Suprapubic skin (tissue), 3 donors: ENCODE results near the gene SLC49A4.

Experiments
- POLR2A ChIP-seq, 2 donors: fragments of 450-650 bp; IDR thresholded peaks; one replicate each; pipeline ENCODE4 v1.6.1; 2017; ENCODE audit warnings: antibody characterized with exemption in 2 of 2, mild to moderate bottlenecking in 2 of 2, moderate library complexity in 2 of 2
- TF ChIP-seq, protein P1 (sequence below), 2 donors: fragments of 200-600 bp in 1 of 2; fragments of 450-650 bp in 1 of 2; sonication (generic) in 1 of 2; IDR thresholded peaks; one replicate each; pipeline ENCODE4 v1.5.1; 2016 to 2019; ENCODE audit warnings: antibody characterized with exemption in 2 of 2, mild to moderate bottlenecking in 1 of 2, moderate library complexity in 1 of 2

DNA sequence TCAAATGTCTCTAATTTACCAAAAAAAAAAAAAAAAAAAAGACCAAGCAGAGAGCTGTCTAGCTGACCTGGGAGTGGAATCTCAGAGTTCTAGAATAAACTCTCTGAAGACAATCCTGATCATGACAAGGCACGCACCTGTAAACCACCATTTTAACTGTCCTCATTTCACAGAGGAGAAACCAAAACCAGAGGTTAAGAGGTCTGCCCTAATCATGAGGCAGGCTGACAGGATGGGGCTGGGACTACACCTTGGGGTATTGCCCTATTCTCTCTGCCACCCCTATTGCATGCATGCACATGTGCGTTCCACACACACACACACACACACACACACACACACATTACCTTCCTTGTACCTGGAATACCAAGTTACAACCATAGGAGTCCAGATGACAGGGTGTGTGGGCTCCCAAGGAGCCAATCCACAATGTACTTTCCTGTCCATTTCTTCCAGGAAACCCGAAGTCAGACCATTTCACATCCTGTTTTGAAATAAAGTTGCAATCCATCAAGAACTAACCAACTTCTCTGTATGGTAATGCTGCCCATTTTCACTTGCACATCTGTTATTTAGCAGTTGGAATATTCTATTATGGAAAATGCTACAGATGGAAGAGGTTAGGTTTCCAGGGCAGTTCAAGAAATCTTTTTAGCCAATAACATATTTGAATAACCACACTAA lies 35.9 kb upstream of the SLC49A4 start:
- TF ChIP-seq, protein P1, sequence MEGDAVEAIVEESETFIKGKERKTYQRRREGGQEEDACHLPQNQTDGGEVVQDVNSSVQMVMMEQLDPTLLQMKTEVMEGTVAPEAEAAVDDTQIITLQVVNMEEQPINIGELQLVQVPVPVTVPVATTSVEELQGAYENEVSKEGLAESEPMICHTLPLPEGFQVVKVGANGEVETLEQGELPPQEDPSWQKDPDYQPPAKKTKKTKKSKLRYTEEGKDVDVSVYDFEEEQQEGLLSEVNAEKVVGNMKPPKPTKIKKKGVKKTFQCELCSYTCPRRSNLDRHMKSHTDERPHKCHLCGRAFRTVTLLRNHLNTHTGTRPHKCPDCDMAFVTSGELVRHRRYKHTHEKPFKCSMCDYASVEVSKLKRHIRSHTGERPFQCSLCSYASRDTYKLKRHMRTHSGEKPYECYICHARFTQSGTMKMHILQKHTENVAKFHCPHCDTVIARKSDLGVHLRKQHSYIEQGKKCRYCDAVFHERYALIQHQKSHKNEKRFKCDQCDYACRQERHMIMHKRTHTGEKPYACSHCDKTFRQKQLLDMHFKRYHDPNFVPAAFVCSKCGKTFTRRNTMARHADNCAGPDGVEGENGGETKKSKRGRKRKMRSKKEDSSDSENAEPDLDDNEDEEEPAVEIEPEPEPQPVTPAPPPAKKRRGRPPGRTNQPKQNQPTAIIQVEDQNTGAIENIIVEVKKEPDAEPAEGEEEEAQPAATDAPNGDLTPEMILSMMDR (IDR thresholded peaks at IDR 0.05) = no peak
- no peak for TF ChIP-seq POLR2A (IDR thresholded peaks at IDR 0.05)
